Thoracic aorta (tissue), 2 donors: ENCODE data around the gene MRPL17. TPM values are rescaled to one million over a fixed set of nuclear protein-coding genes. Genes with fewer than 3 reads are reported as not detected.

Source experiments
- ATAC-seq: fragments of 150-250 bp; one replicate; pipeline ENCODE4 v1.8.0; 2017; ENCODE audit warnings: low read depth; ENCODE audit not compliant: insufficient number of reproducible peaks, low FRiP score
- DNase-seq: peaks from one replicate; pipeline ENCODE4 v3.0.0-alpha.2; 2020; ENCODE audit warnings: low spot score
- H3K27ac ChIP-seq, 2 donors: fragments of 200-600 bp; sonication (generic); 1 replicate in 1 of 2; 2 replicates in 1 of 2; pipeline ENCODE4 v1.5.1; 2016; ENCODE audit warnings: mild to moderate bottlenecking in 2 of 2, moderate library complexity in 2 of 2
- H3K27me3 ChIP-seq: fragments of 200-600 bp; sonication (generic); replicated peaks from 2 replicates; pipeline ENCODE4 v1.6.0; 2016; ENCODE audit warnings: mild to moderate bottlenecking; ENCODE audit not compliant: insufficient read depth
- H3K36me3 ChIP-seq: fragments of 200-600 bp; sonication (generic); one replicate; pipeline ENCODE4 v1.5.1; 2016
- H3K4me1 ChIP-seq, 2 donors: fragments of 200-600 bp; sonication (generic); 1 replicate in 1 of 2; 2 replicates in 1 of 2; pipeline versions ENCODE4 v1.5.1 to v1.6.0; 2016; ENCODE audit warnings: low read depth in 2 of 2, mild to moderate bottlenecking in 1 of 2; ENCODE audit not compliant: control insufficient read depth in 1 of 2
- H3K4me3 ChIP-seq: fragments of 200-600 bp; sonication (generic); 2 replicates; pipeline ENCODE4 v1.5.1; 2016; ENCODE audit warnings: mild to moderate bottlenecking
- H3K9me3 ChIP-seq: fragments of 200-600 bp; sonication (generic); 2 replicates; pipeline ENCODE4 v1.5.1; 2016
- total RNA-seq, 2 donors: library from RNA; depleted of rRNA; stranded (reverse); fragments of >200 nt; gene quantifications; one replicate each; pipeline versions ENCODE4 v1.1.0 to v1.2.3, GENCODE V29; 2016
- TF ChIP-seq, protein P1 (sequence below): fragments of 200-600 bp; sonication (generic); IDR thresholded peaks from one replicate; pipeline ENCODE4 v1.5.1; 2019; ENCODE audit warnings: antibody characterized with exemption

The MRPL17 gene
- total RNA-seq, 2 donors from 2014 or later = 20.6 to 53.6 TPM

DNA sequence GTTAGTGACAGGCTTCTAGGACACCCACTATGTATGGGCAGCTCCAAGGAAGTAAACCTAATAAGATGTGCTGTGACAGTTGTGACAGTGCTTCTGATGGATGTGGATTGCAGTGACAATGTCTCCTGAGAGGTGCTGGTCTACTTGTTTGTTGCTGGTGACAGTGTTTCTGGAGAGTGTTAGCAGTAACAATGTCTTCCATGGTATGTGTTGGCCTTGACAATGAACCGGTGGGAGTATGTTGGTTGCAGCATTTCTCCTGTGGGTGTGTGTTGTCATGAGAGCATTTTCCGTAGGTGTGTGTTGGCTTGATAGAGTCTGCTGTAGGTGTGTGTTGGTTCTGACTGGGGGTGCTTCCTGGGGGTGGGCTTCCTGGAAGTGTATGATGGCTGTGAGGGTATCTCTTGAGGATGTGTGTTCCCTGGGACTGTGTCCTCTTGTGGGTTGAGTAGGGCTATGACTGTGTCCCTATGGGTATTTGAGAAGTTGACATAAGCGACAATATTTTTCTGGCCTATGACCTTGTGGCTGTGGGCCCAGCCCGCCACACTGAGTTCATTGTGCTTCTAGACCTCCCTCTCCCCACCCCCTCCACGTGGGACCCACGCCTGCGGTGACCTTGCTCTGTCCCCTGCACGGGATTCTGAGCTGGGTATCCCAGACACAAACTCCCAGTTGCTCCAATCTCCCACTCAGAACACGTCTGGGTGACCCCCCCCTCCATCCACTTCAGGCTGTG, 28.7 kb downstream of the MRPL17 start:
- TF ChIP-seq, protein P1, sequence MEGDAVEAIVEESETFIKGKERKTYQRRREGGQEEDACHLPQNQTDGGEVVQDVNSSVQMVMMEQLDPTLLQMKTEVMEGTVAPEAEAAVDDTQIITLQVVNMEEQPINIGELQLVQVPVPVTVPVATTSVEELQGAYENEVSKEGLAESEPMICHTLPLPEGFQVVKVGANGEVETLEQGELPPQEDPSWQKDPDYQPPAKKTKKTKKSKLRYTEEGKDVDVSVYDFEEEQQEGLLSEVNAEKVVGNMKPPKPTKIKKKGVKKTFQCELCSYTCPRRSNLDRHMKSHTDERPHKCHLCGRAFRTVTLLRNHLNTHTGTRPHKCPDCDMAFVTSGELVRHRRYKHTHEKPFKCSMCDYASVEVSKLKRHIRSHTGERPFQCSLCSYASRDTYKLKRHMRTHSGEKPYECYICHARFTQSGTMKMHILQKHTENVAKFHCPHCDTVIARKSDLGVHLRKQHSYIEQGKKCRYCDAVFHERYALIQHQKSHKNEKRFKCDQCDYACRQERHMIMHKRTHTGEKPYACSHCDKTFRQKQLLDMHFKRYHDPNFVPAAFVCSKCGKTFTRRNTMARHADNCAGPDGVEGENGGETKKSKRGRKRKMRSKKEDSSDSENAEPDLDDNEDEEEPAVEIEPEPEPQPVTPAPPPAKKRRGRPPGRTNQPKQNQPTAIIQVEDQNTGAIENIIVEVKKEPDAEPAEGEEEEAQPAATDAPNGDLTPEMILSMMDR = no peak
- H3K9me3 ChIP-seq = no peaks in the 10 kb centered on the region
- no peak for ATAC-seq
- no peaks in the 10 kb centered on the region for H3K36me3 ChIP-seq
- DNase-seq = no peak
- no peaks in the 10 kb centered on the region for H3K27me3 ChIP-seq
- peaks cover 9 to 40% of the 10 kb centered on the region in 2 donors for H3K4me1 ChIP-seq
- H3K27ac ChIP-seq = peak overlapping the region; percentile 76 to 87
- H3K4me3 ChIP-seq = peak overlapping the region; percentile 83

DNA sequence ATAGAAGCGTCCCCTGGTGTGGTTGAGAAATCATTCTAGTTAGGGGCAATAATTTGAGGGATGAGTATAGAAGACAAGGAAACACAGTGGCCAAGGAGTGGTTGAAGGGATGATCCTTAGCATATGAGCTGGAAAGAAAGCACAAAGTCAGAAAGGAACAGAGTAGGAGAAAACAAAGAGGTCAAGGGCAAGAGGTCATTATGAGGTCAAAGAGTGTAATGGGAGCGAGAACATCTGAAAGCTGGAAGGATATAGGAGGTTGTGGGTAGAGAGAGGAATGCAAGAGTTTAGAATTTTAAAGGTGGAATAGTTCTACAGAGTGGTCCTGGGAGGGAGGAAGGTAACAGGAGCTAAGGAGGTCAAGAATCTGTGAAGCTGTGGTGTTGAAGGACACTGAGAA, 29.5 kb downstream of the MRPL17 start:
- Histone ChIP-seq H3K4me3 (no peak overlapping the region), H3K27ac (peak overlapping the region in 1 of 2 donors; percentile 21), H3K4me1 (peaks cover 9 to 48% of the 10 kb centered on the region in 2 donors), H3K36me3 (no peaks in the 10 kb centered on the region), H3K27me3 (no peaks in the 10 kb centered on the region), H3K9me3 (no peaks in the 10 kb centered on the region)
- no peak for DNase-seq
- TF ChIP-seq, protein P1 = no peak
- no peak for ATAC-seq

DNA sequence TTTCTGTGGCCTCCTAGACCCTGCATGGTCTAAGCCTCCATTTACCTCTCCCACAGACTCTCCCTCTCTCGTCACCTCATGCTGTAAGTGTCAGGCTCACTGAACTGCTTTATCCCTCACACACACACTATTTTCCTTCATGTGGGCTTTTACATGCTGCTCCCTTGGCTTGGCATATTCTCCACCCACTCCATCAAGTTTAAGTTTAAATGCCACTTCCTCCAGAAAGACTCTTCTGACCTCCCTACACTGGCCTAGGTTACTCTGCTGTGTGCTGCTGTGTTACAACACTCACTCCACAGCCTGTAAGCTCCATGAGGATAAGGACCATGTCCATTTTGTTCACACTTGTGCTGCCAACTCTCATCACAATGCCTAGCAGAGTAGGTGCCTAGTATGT, 30.0 kb downstream of the MRPL17 start:
- H3K27me3 ChIP-seq = no peaks in the 10 kb centered on the region
- H3K27ac ChIP-seq = peak overlapping the region in 1 of 2 donors; percentile 21
- ATAC-seq (no peak), DNase-seq (no peak)
- no peak overlapping the region for H3K4me3 ChIP-seq
- no peaks in the 10 kb centered on the region for H3K9me3 ChIP-seq
- no peaks in the 10 kb centered on the region for H3K36me3 ChIP-seq
- TF ChIP-seq, protein P1 = no peak
- peaks cover 13 to 53% of the 10 kb centered on the region in 2 donors for H3K4me1 ChIP-seq

- Histone ChIP-seq H3K4me1 (peaks cover 23 to 56% of the 10 kb centered on the region in 2 donors), H3K9me3 (no peaks in the 10 kb centered on the region), H3K36me3 (no peaks in the 10 kb centered on the region), H3K27me3 (no peaks in the 10 kb centered on the region), H3K27ac (no peak overlapping the region), H3K4me3 (no peak overlapping the region)
- DNase-seq (no peak), ATAC-seq (no peak)
- TF ChIP-seq, protein P1 = no peak
Observed at GRCh38 chr11:6652182-6652581, 31.0 kb downstream of the MRPL17 start.

DNA sequence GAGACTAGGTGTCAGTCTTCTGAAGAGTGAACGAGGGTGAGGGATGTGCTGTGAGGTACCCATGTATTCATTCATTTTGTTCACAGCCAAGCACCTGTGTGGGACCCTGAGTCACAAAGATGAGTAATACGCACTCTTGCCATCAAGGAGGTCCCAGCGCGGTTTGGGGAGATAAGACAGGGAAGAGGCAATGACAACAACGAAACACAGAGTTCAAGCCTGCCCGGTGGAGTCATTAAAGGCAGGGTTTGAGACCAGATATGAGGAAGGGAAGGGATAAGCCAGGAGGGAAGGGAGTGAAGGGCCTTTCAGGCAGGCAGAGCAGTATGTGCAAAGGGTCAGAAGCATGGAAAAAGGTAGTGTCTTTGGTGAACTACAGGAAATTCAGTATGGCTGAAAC, 32.2 kb downstream of the MRPL17 start:
- Histone ChIP-seq H3K36me3 (no peaks in the 10 kb centered on the region), H3K27me3 (no peaks in the 10 kb centered on the region), H3K27ac (no peak overlapping the region), H3K4me3 (no peak overlapping the region), H3K4me1 (peaks cover 29 to 56% of the 10 kb centered on the region in 2 donors), H3K9me3 (no peaks in the 10 kb centered on the region)
- TF ChIP-seq, protein P1 = no peak
- no peak for DNase-seq
- no peak for ATAC-seq
